ENCODE results near the gene FANCC.

FANCC gene

GRCh38 chr9:95190413-95190812 is 127.1 kb downstream of the FANCC start:
- no peak for DNase-seq (ENCODE audit: low spot score)

- DNase-seq (ENCODE audit: low spot score) = peak; percentile 28
These were observed 128.0 kb downstream of the FANCC start for GRCh38 chr9:95189251-95190098.

- DNase-seq (ENCODE audit: low spot score) = no peak
These were observed 129.1 kb downstream of the FANCC start for GRCh38 chr9:95188459-95188858.

GRCh38 chr9:95185956-95186355 is 131.6 kb downstream of the FANCC start:
- no peak for DNase-seq (ENCODE audit: low spot score)

GRCh38 chr9:95182854-95183563 is 134.5 kb downstream of the FANCC start:
- peak; percentile 41 for DNase-seq (ENCODE audit: low spot score)

GRCh38 chr9:95181835-95182234 is 135.7 kb downstream of the FANCC start:
- no peak for DNase-seq (ENCODE audit: low spot score)

- no peak for DNase-seq (ENCODE audit: low spot score)
These were observed 136.2 kb downstream of the FANCC start for GRCh38 chr9:95181226-95181818.

GRCh38 chr9:95177617-95178016 is 139.9 kb downstream of the FANCC start:
- no peak for DNase-seq (ENCODE audit: low spot score)

GRCh38 chr9:95176755-95177319 is 140.7 kb downstream of the FANCC start:
- DNase-seq (ENCODE audit: low spot score) = no peak

- DNase-seq (ENCODE audit: low spot score) = no peak
These were observed 142.0 kb downstream of the FANCC start for GRCh38 chr9:95175523-95175922.

GRCh38 chr9:95174038-95174437 is 143.5 kb downstream of the FANCC start:
- no peak for DNase-seq (ENCODE audit: low spot score)

- no peak for DNase-seq (ENCODE audit: low spot score)
These were observed 145.9 kb downstream of the FANCC start for GRCh38 chr9:95171596-95171995.

GRCh38 chr9:95171001-95171400 is 146.5 kb downstream of the FANCC start:
- no peak for DNase-seq (ENCODE audit: low spot score)

- DNase-seq (ENCODE audit: low spot score) = no peak
These were observed 149.5 kb downstream of the FANCC start for GRCh38 chr9:95167998-95168397.

GRCh38 chr9:95165004-95165403 is 152.5 kb downstream of the FANCC start:
- no peak for DNase-seq (ENCODE audit: low spot score)

GRCh38 chr9:95157481-95158151 is 159.9 kb downstream of the FANCC start:
- peak; percentile 7 for DNase-seq (ENCODE audit: low spot score)

GRCh38 chr9:95156074-95156473 is 161.4 kb downstream of the FANCC start:
- DNase-seq (ENCODE audit: low spot score) = no peak

- no peak for DNase-seq (ENCODE audit: low spot score)
These were observed 162.3 kb downstream of the FANCC start for GRCh38 chr9:95155220-95155619.

- no peak for DNase-seq (ENCODE audit: low spot score)
These were observed 166.6 kb downstream of the FANCC start for GRCh38 chr9:95150903-95151302.

- no peak for DNase-seq (ENCODE audit: low spot score)
These were observed 169.3 kb downstream of the FANCC start for GRCh38 chr9:95148208-95148520.

GRCh38 chr9:95147452-95148207 is 169.9 kb downstream of the FANCC start:
- no peak for DNase-seq (ENCODE audit: low spot score)

All from pons (tissue), 1 donor.